ENCODE results near the gene SERGEF. TPM values are rescaled to one million over a fixed set of nuclear protein-coding genes. Genes with fewer than 3 reads are reported as not detected.

Gene SERGEF
- total RNA-seq, 6 experiments from 2014 or later, result 8.4 to 19.5 (median 15.8) TPM

- 86% methylated on average over 4 of the region's 4 CpGs for WGBS (ENCODE audit: insufficient coverage, low coverage, low lambda C conversion rate, missing lambda C conversion rate)
- Histone ChIP-seq H3K27me3 (no peaks in the 10 kb centered on the region), H3K27ac (no peak overlapping the region), H3K36me3 (no peaks in the 10 kb centered on the region), H3K9me3 (no peaks in the 10 kb centered on the region), H3K4me3 (no peak overlapping the region), H3K4me1 (no peaks in the 10 kb centered on the region)
- no peak for ATAC-seq
- DNase-seq, result no peak
- TF ChIP-seq CTCF (IDR thresholded peaks at IDR 0.05) (no peak), POLR2A (IDR thresholded peaks at IDR 0.05) (no peak)
- intact Hi-C loops (cut with DNase I), result no loop called here
These were observed 200.0 kb downstream of the SERGEF start for GRCh38 chr11:17812865-17813187.

- DNase-seq, result no peak
- Histone ChIP-seq H3K36me3 (no peaks in the 10 kb centered on the region), H3K27me3 (no peaks in the 10 kb centered on the region), H3K27ac (no peak overlapping the region), H3K4me3 (no peak overlapping the region), H3K9me3 (no peaks in the 10 kb centered on the region), H3K4me1 (no peaks in the 10 kb centered on the region)
- intact Hi-C loops (cut with DNase I), result no loop called here
- WGBS (ENCODE audit: insufficient coverage, low coverage, low lambda C conversion rate, missing lambda C conversion rate), result 93% methylated on average over 2 of the region's 2 CpGs
- TF ChIP-seq POLR2A (IDR thresholded peaks at IDR 0.05) (no peak), CTCF (IDR thresholded peaks at IDR 0.05) (no peak)
- ATAC-seq, result no peak
These were observed 200.6 kb downstream of the SERGEF start for GRCh38 chr11:17812091-17812864.

GRCh38 chr11:17811352-17811751 is 201.5 kb downstream of the SERGEF start:
- no peaks in the 10 kb centered on the region for H3K36me3 ChIP-seq
- H3K4me3 ChIP-seq, result no peak overlapping the region
- 75% methylated on average over 4 of the region's 7 CpGs for WGBS (ENCODE audit: insufficient coverage, low coverage, low lambda C conversion rate, missing lambda C conversion rate)
- H3K4me1 ChIP-seq, result no peaks in the 10 kb centered on the region
- no peak for TF ChIP-seq CTCF (IDR thresholded peaks at IDR 0.05)
- no peak for TF ChIP-seq POLR2A (IDR thresholded peaks at IDR 0.05)
- H3K27ac ChIP-seq, result no peak overlapping the region
- no peaks in the 10 kb centered on the region for H3K9me3 ChIP-seq
- ATAC-seq (no peak), DNase-seq (no peak)
- no peaks in the 10 kb centered on the region for H3K27me3 ChIP-seq
- intact Hi-C loops (cut with DNase I), result no loop called here

- H3K4me3 ChIP-seq, result no peak overlapping the region
- ATAC-seq, result peak in 1 of 4 donors; percentile 22
- TF ChIP-seq POLR2A (IDR thresholded peaks at IDR 0.05), result no peak
- TF ChIP-seq CTCF (IDR thresholded peaks at IDR 0.05), result no peak
- 40% methylated on average over 2 of the region's 3 CpGs for WGBS (ENCODE audit: insufficient coverage, low coverage, low lambda C conversion rate, missing lambda C conversion rate)
- no peak for DNase-seq
- no peaks in the 10 kb centered on the region for H3K27me3 ChIP-seq
- no peaks in the 10 kb centered on the region for H3K36me3 ChIP-seq
- H3K9me3 ChIP-seq, result no peaks in the 10 kb centered on the region
- H3K27ac ChIP-seq, result no peak overlapping the region
- no peaks in the 10 kb centered on the region for H3K4me1 ChIP-seq
- intact Hi-C loops (cut with DNase I), result no loop called here
These were observed 202.1 kb downstream of the SERGEF start for GRCh38 chr11:17810746-17811145.
